ENCODE measurements around the gene NNMT.

Gene NNMT

GRCh38 chr11:114284914-114285313 is 11.3 kb upstream of the NNMT start:
- DNase-seq (ENCODE audit: low read depth in 2 of 2), result no peak

- DNase-seq (ENCODE audit: low read depth in 2 of 2), result no peak
Observed at GRCh38 chr11:114285599-114285998, 10.6 kb upstream of the NNMT start.

- no peak for DNase-seq (ENCODE audit: low read depth in 2 of 2)
Observed at GRCh38 chr11:114286229-114286628, 10.0 kb upstream of the NNMT start.

- no peak for DNase-seq (ENCODE audit: low read depth in 2 of 2)
Observed at GRCh38 chr11:114287154-114287553, 9.0 kb upstream of the NNMT start.

- DNase-seq (ENCODE audit: low read depth in 2 of 2), result no peak
Observed at GRCh38 chr11:114288136-114288535, 8.1 kb upstream of the NNMT start.

- DNase-seq (ENCODE audit: low read depth in 2 of 2), result no peak
Observed at GRCh38 chr11:114289779-114290178, 6.4 kb upstream of the NNMT start.

GRCh38 chr11:114290503-114291235 is 5.5 kb upstream of the NNMT start:
- DNase-seq (ENCODE audit: low read depth in 2 of 2), result no peak

GRCh38 chr11:114291381-114291780 is 4.8 kb upstream of the NNMT start:
- no peak for DNase-seq (ENCODE audit: low read depth in 2 of 2)

GRCh38 chr11:114291842-114292680 is 4.1 kb upstream of the NNMT start:
- no peak for DNase-seq (ENCODE audit: low read depth in 2 of 2)

GRCh38 chr11:114293201-114293711 is 2.9 kb upstream of the NNMT start:
- no peak for DNase-seq (ENCODE audit: low read depth in 2 of 2)

GRCh38 chr11:114296605-114297372 is 590 bp downstream of the NNMT start:
- DNase-seq (ENCODE audit: low read depth in 2 of 2), result no peak

GRCh38 chr11:114297806-114298709 is 1.9 kb downstream of the NNMT start:
- no peak for DNase-seq (ENCODE audit: low read depth in 2 of 2)

- DNase-seq (ENCODE audit: low read depth in 2 of 2), result no peak
Observed at GRCh38 chr11:114298710-114299109, 2.5 kb downstream of the NNMT start.

GRCh38 chr11:114301088-114301487 is 4.9 kb downstream of the NNMT start:
- no peak for DNase-seq (ENCODE audit: low read depth in 2 of 2)

- no peak for DNase-seq (ENCODE audit: low read depth in 2 of 2)
Observed at GRCh38 chr11:114301927-114302326, 5.7 kb downstream of the NNMT start.

- no peak for DNase-seq (ENCODE audit: low read depth in 2 of 2)
Observed at GRCh38 chr11:114302663-114303062, 6.5 kb downstream of the NNMT start.

- DNase-seq (ENCODE audit: low read depth in 2 of 2), result no peak
Observed at GRCh38 chr11:114304065-114304464, 7.9 kb downstream of the NNMT start.

- no peak for DNase-seq (ENCODE audit: low read depth in 2 of 2)
Observed at GRCh38 chr11:114304969-114305368, 8.8 kb downstream of the NNMT start.

- no peak for DNase-seq (ENCODE audit: low read depth in 2 of 2)
Observed at GRCh38 chr11:114307524-114308203, 11.5 kb downstream of the NNMT start.

GRCh38 chr11:114308689-114309089 is 12.5 kb downstream of the NNMT start:
- DNase-seq (ENCODE audit: low read depth in 2 of 2), result no peak

- DNase-seq (ENCODE audit: low read depth in 2 of 2), result no peak
Observed at GRCh38 chr11:114309517-114309916, 13.3 kb downstream of the NNMT start.

Measured in stimulated activated CD8-positive, alpha-beta memory T cell treated with anti-CD3 and anti-CD28 coated beads, Interleukin-7, amount 100 ng/mL, for 1 hour (primary cell).